Smooth muscle cell (in vitro differentiated cells): ENCODE results near the gene HUWE1. TPM values are rescaled to one million over a fixed set of nuclear protein-coding genes. Genes with fewer than 3 reads are reported as not detected.

Experiments used
- DNase-seq: peaks from one replicate; lab custom pipeline; 2025; ENCODE audit not compliant: unreplicated experiment; lab: John Stamatoyannopoulos, UW
- H2AFZ ChIP-seq: fragments of 200-600 bp; sonication (generic); 2 replicates; pipeline ENCODE4 v1.6.0; 2016; ENCODE audit warnings: antibody characterized with exemption, low read depth, mild to moderate bottlenecking
- H3F3A ChIP-seq: fragments of 200-600 bp; sonication (generic); 2 replicates; pipeline ENCODE4 v1.6.0; 2017; ENCODE audit warnings: antibody characterized with exemption, low read depth
- H3K27ac ChIP-seq: fragments of 200-600 bp; sonication (generic); 2 replicates; pipeline ENCODE4 v1.5.1; 2016; ENCODE audit warnings: low read depth, mild to moderate bottlenecking
- H3K27me3 ChIP-seq: fragments of 200-600 bp; sonication (generic); 2 replicates; pipeline ENCODE4 v1.6.1; 2016; ENCODE audit warnings: low read depth, mild to moderate bottlenecking
- H3K36me3 ChIP-seq: fragments of 200-600 bp; sonication (generic); 2 replicates; pipeline ENCODE4 v1.5.1; 2016; ENCODE audit warnings: low read depth
- H3K4me1 ChIP-seq: fragments of 200-600 bp; sonication (generic); 2 replicates; pipeline ENCODE4 v1.5.1; 2016; ENCODE audit warnings: low read depth
- H3K4me2 ChIP-seq: fragments of 200-600 bp; sonication (generic); 2 replicates; pipeline ENCODE4 v1.6.0; 2016; ENCODE audit warnings: mild to moderate bottlenecking
- H3K4me3 ChIP-seq: fragments of 200-600 bp; sonication (generic); 2 replicates; pipeline ENCODE4 v1.5.1; 2016; ENCODE audit warnings: mild to moderate bottlenecking
- H3K79me2 ChIP-seq: fragments of 200-600 bp; sonication (generic); 2 replicates; pipeline ENCODE4 v1.6.0; 2016; ENCODE audit warnings: low read depth, mild to moderate bottlenecking
- H3K9ac ChIP-seq: fragments of 200-600 bp; sonication (generic); 2 replicates; pipeline ENCODE4 v1.6.0; 2016; ENCODE audit warnings: low read depth
- H3K9me3 ChIP-seq: fragments of 200-600 bp; sonication (generic); replicated peaks from 2 replicates; pipeline ENCODE4 v1.5.1; 2016; ENCODE audit warnings: low read depth
- H4K20me1 ChIP-seq: fragments of 200-600 bp; sonication (generic); 2 replicates; pipeline ENCODE4 v1.6.0; 2016; ENCODE audit warnings: low read depth
- WGBS: methylation state at CpG from one replicate; pipeline ENCODE4 v1.1.7; 2016; ENCODE audit warnings: low lambda C conversion rate; 5-methylcytosine and 5-hydroxymethylcytosine counted together
- polyA plus RNA-seq: library from polyadenylated mRNA; unstranded; fragments of >200 nt; fragmentation: Nextera tagmentation; extraction: Ambion mirVana; gene quantifications from 2 replicates; pipeline ENCODE4 v1.2.1, GENCODE V29; 2016
- total RNA-seq: library from RNA; depleted of rRNA; stranded (reverse); fragments of >200 nt; gene quantifications from 2 replicates; pipeline ENCODE4 v1.2.3, GENCODE V29; 2014
- TF ChIP-seq, protein P1 (sequence below): fragments of 200-600 bp; sonication (generic); IDR thresholded peaks from 2 replicates; pipeline ENCODE4 v1.5.1; 2017; ENCODE audit warnings: borderline replicate concordance, mild to moderate bottlenecking, antibody characterized with exemption; ENCODE audit not compliant: insufficient read depth, poor library complexity, severe bottlenecking

Gene HUWE1
- total and polyA plus RNA-seq, 2 experiments from 2014 or later = 29.4 to 122 TPM

DNA sequence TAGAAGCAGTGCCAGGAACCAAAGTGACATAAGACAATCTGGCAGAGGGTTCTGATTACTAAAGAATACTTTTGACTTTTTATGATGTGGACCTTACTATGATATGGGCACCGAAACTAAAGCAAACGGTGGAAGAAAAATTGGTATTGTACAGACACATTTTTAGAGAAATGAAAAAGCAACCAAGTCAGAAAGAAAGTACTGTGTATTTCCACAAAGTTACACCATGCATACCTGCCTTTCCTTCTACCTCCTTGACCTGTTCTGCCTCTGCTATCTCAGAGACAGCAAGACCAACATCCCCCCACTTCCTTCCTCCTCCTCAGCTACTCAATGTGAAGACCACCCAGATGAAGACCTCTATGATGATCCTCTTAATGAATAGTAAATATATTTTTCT, 88.3 kb downstream of the HUWE1 start:
- Histone ChIP-seq H4K20me1 (peaks cover 3% of the 10 kb centered on the region), H3K27me3 (no peaks in the 10 kb centered on the region), H3K4me2 (no peak overlapping the region), H3K9me3 (no peaks in the 10 kb centered on the region), H3K4me1 (no peaks in the 10 kb centered on the region), H3K4me3 (no peak overlapping the region), H3F3A (no peaks in the 10 kb centered on the region), H3K27ac (no peak overlapping the region), H3K9ac (no peak overlapping the region), H2AFZ (no peak overlapping the region), H3K36me3 (peaks cover 11% of the 10 kb centered on the region), H3K79me2 (no peaks in the 10 kb centered on the region)
- no peak for DNase-seq
- 90% methylated on average over 2 of the region's 2 CpGs for WGBS
- TF ChIP-seq, protein P1, sequence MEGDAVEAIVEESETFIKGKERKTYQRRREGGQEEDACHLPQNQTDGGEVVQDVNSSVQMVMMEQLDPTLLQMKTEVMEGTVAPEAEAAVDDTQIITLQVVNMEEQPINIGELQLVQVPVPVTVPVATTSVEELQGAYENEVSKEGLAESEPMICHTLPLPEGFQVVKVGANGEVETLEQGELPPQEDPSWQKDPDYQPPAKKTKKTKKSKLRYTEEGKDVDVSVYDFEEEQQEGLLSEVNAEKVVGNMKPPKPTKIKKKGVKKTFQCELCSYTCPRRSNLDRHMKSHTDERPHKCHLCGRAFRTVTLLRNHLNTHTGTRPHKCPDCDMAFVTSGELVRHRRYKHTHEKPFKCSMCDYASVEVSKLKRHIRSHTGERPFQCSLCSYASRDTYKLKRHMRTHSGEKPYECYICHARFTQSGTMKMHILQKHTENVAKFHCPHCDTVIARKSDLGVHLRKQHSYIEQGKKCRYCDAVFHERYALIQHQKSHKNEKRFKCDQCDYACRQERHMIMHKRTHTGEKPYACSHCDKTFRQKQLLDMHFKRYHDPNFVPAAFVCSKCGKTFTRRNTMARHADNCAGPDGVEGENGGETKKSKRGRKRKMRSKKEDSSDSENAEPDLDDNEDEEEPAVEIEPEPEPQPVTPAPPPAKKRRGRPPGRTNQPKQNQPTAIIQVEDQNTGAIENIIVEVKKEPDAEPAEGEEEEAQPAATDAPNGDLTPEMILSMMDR = no peak

DNA sequence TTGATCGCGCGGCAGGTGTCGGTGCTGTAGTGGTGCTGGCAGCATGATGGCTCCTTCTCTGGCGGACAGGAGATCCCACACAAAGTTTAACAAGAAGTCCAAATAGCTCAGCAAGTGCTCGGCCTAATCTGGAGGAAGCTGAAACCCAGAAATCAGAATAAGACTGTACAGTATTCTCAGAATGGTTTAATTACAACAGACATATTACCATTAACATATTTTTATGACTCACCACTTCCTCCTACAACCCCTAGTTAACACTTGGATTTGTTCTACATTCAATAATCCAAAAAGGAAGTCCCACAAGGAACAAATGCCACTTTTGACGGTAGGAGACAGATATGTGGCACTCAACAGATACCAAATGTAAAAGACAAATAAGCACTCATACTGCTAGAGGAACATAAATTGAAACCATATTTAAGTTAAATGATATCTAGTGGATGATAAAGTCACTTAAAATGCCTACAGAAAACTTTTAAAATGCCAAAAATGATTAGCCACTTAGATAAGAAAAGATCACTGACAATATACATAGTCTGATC, 91.2 kb downstream of the HUWE1 start:
- Histone ChIP-seq H3K9ac (no peak overlapping the region), H3K27me3 (no peaks in the 10 kb centered on the region), H3K4me2 (no peak overlapping the region), H2AFZ (no peak overlapping the region), H4K20me1 (peaks cover 5% of the 10 kb centered on the region), H3F3A (no peaks in the 10 kb centered on the region), H3K27ac (peak overlapping the region; percentile 43), H3K4me3 (no peak overlapping the region), H3K79me2 (no peaks in the 10 kb centered on the region), H3K9me3 (no peaks in the 10 kb centered on the region), H3K4me1 (no peaks in the 10 kb centered on the region), H3K36me3 (peaks cover 9% of the 10 kb centered on the region)
- DNase-seq = no peak
- WGBS = 79% methylated on average over 7 of the region's 7 CpGs
- TF ChIP-seq, protein P1 = no peak

DNA sequence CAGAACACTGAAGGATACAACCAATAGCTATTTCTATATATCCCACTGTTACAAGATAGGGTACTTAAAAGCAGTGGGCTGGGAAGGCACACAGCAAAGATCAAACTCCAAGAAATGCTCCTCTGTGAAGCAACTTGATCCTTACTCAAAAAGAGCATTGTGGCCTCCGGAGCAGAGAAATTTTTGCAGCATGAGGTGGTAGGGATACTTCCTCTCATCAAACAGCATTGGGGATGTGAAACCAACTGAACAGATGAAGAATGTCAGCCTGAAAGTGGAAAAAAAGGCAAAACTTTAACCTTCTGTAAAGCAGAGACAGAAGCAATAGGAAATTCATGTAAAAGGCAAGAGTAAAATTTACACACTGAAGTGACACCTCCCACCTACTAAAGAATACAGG, 92.2 kb downstream of the HUWE1 start:
- no peaks in the 10 kb centered on the region for H3K4me1 ChIP-seq
- WGBS = 56% methylated on average over 1 of the region's 1 CpG
- no peak overlapping the region for H3K4me3 ChIP-seq
- H3K9me3 ChIP-seq = no peaks in the 10 kb centered on the region
- H3K9ac ChIP-seq = no peak overlapping the region
- no peak overlapping the region for H3K4me2 ChIP-seq
- TF ChIP-seq, protein P1 = no peak
- no peaks in the 10 kb centered on the region for H3K79me2 ChIP-seq
- H2AFZ ChIP-seq = no peak overlapping the region
- DNase-seq = no peak
- no peaks in the 10 kb centered on the region for H3F3A ChIP-seq
- peaks cover 4% of the 10 kb centered on the region for H4K20me1 ChIP-seq
- peaks cover 13% of the 10 kb centered on the region for H3K36me3 ChIP-seq
- H3K27me3 ChIP-seq = no peaks in the 10 kb centered on the region
- no peak overlapping the region for H3K27ac ChIP-seq

DNA sequence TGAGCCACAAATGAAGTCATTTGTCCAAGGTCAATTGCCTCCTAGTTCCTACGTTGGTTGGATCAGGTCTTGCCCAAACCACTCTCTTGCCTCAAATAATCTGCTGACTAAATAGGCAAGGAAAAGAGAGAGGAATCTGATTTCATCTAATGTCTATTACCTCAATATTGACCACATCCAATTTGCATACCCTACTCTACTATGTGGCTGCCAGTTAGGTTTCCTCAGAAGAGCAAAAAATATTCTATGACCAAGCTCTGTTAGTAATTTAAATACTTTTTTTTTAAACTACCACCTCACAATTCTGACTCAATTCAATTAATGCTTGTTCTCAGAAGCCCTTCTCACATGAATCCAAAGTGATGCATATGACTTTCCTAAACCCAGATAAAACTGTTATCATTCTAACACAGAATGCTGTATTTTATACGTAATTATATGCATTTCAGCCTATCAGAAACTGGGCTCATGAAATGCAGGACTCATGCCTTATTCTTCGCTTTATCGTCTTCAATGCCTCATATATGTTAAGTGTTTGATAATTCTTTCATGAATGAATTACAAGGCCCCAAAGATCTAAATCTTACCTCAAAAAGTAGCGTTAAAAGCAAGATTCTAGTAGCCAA, 98.6 kb downstream of the HUWE1 start:
- DNase-seq = no peak
- Histone ChIP-seq H3K79me2 (no peaks in the 10 kb centered on the region), H3K36me3 (peaks cover 25% of the 10 kb centered on the region), H2AFZ (no peak overlapping the region), H3K4me2 (no peak overlapping the region), H3F3A (no peaks in the 10 kb centered on the region), H4K20me1 (peaks cover 4% of the 10 kb centered on the region), H3K4me3 (no peak overlapping the region), H3K9ac (no peak overlapping the region), H3K27ac (no peak overlapping the region), H3K9me3 (peaks cover 3% of the 10 kb centered on the region), H3K4me1 (no peaks in the 10 kb centered on the region), H3K27me3 (no peaks in the 10 kb centered on the region)
- TF ChIP-seq, protein P1 = no peak
- WGBS = 77% methylated on average over 5 of the region's 5 CpGs
